Epithelial cell of prostate (primary cell): ENCODE data around the gene SAP30L.

Experiments used
- DNase-seq: peaks from one replicate; pipeline ENCODE4 v3.0.0-alpha.2; 2011; ENCODE audit warnings: low read depth, low spot score
- H3K27ac ChIP-seq: fragments of 450-650 bp; 2 replicates; pipeline ENCODE4 v1.5.1; 2017; ENCODE audit warnings: mild to moderate bottlenecking

Gene SAP30L

GRCh38 chr5:154478752-154479159, 33.0 kb downstream of the SAP30L start:
- H3K27ac ChIP-seq: no peak overlapping the region
- DNase-seq: no peak

- H3K27ac ChIP-seq: no peak overlapping the region
- no peak for DNase-seq
These were observed 33.6 kb downstream of the SAP30L start for GRCh38 chr5:154479160-154479943.

- no peak overlapping the region for H3K27ac ChIP-seq
- DNase-seq: no peak
These were observed 34.4 kb downstream of the SAP30L start for GRCh38 chr5:154479944-154480750.

- H3K27ac ChIP-seq: no peak overlapping the region
- DNase-seq: no peak
These were observed 35.0 kb downstream of the SAP30L start for GRCh38 chr5:154480847-154481246.

GRCh38 chr5:154481584-154482381, 36.0 kb downstream of the SAP30L start:
- DNase-seq: no peak
- H3K27ac ChIP-seq: no peak overlapping the region

- no peak overlapping the region for H3K27ac ChIP-seq
- no peak for DNase-seq
These were observed 37.0 kb downstream of the SAP30L start for GRCh38 chr5:154482528-154483449.

- no peak overlapping the region for H3K27ac ChIP-seq
- no peak for DNase-seq
These were observed 38.0 kb downstream of the SAP30L start for GRCh38 chr5:154483654-154484392.

- H3K27ac ChIP-seq: no peak overlapping the region
- no peak for DNase-seq
These were observed 38.7 kb downstream of the SAP30L start for GRCh38 chr5:154484393-154485095.

GRCh38 chr5:154485096-154485491, 39.3 kb downstream of the SAP30L start:
- no peak overlapping the region for H3K27ac ChIP-seq
- no peak for DNase-seq

GRCh38 chr5:154485850-154486426, 40.1 kb downstream of the SAP30L start:
- no peak overlapping the region for H3K27ac ChIP-seq
- no peak for DNase-seq

- no peak for DNase-seq
- no peak overlapping the region for H3K27ac ChIP-seq
These were observed 40.6 kb downstream of the SAP30L start for GRCh38 chr5:154486427-154486866.

- DNase-seq: no peak
- no peak overlapping the region for H3K27ac ChIP-seq
These were observed 41.7 kb downstream of the SAP30L start for GRCh38 chr5:154487541-154487940.

GRCh38 chr5:154491941-154492340, 46.1 kb downstream of the SAP30L start:
- no peak for DNase-seq
- H3K27ac ChIP-seq: no peak overlapping the region

GRCh38 chr5:154493274-154493673, 47.5 kb downstream of the SAP30L start:
- no peak for DNase-seq
- no peak overlapping the region for H3K27ac ChIP-seq

- no peak for DNase-seq
- H3K27ac ChIP-seq: no peak overlapping the region
These were observed 48.2 kb downstream of the SAP30L start for GRCh38 chr5:154494036-154494435.

- DNase-seq: no peak
- H3K27ac ChIP-seq: no peak overlapping the region
These were observed 52.8 kb downstream of the SAP30L start for GRCh38 chr5:154498591-154498990.

- H3K27ac ChIP-seq: no peak overlapping the region
- DNase-seq: no peak
These were observed 53.2 kb downstream of the SAP30L start for GRCh38 chr5:154498994-154499393.

- H3K27ac ChIP-seq: no peak overlapping the region
- DNase-seq: no peak
These were observed 55.8 kb downstream of the SAP30L start for GRCh38 chr5:154501566-154501965.
